DOHH2 (cell line): ENCODE results near the gene IPCEF1.

ENCODE experiments used
- H3F3A ChIP-seq: fragments of 200-600 bp; sonication (generic), shearing (Covaris generic); 2 replicates; pipeline ENCODE4 v1.6.0; 2016; ENCODE audit warnings: antibody characterized with exemption, mild to moderate bottlenecking; ENCODE audit not compliant: control insufficient read depth, insufficient read depth
- H3K27ac ChIP-seq: fragments of 200-600 bp; sonication (generic); 2 replicates; pipeline ENCODE4 v1.5.1; 2014; ENCODE audit warnings: low read depth, mild to moderate bottlenecking, low read length, moderate library complexity
- H3K27me3 ChIP-seq: fragments of 200-600 bp; sonication (generic); 2 replicates; pipeline ENCODE4 v1.6.1; 2014; ENCODE audit warnings: mild to moderate bottlenecking, low read length, mixed read lengths; ENCODE audit not compliant: control insufficient read depth
- H3K36me3 ChIP-seq: fragments of 200-600 bp; sonication (generic); 2 replicates; pipeline ENCODE4 v1.6.1; 2014; ENCODE audit warnings: mild to moderate bottlenecking, low read length, moderate library complexity, mixed read lengths; ENCODE audit not compliant: control insufficient read depth
- H3K4me1 ChIP-seq: fragments of 200-600 bp; sonication (generic); 2 replicates; pipeline ENCODE4 v1.6.1; 2014; ENCODE audit warnings: mild to moderate bottlenecking, low read length, mixed read lengths; ENCODE audit not compliant: control insufficient read depth
- H3K4me2 ChIP-seq: fragments of 200-600 bp; sonication (generic); 2 replicates; pipeline ENCODE4 v1.6.0; 2014; ENCODE audit warnings: mild to moderate bottlenecking, low read length, moderate library complexity
- H3K4me3 ChIP-seq: fragments of 200-600 bp; sonication (generic); 2 replicates; pipeline ENCODE4 v1.5.1; 2014; ENCODE audit warnings: mild to moderate bottlenecking, low read length, mixed read lengths
- H3K79me2 ChIP-seq: fragments of 200-600 bp; sonication (generic); 2 replicates; pipeline ENCODE4 v1.6.1; 2014; ENCODE audit warnings: mild to moderate bottlenecking, low read length, mixed read lengths; ENCODE audit not compliant: control insufficient read depth
- H3K9me2 ChIP-seq: fragments of 200-600 bp; sonication (generic); replicated peaks from 2 replicates; pipeline ENCODE4 v1.6.1; 2014; ENCODE audit warnings: mild to moderate bottlenecking, low read length, mixed read lengths; ENCODE audit not compliant: control insufficient read depth
- H3K9me3 ChIP-seq: fragments of 200-600 bp; sonication (generic); 2 replicates; pipeline ENCODE4 v1.6.1; 2014; ENCODE audit warnings: antibody characterized with exemption, low read length, mixed read lengths; ENCODE audit not compliant: control insufficient read depth, insufficient read depth
- H4K20me1 ChIP-seq: fragments of 200-600 bp; sonication (generic); 2 replicates; pipeline ENCODE4 v1.6.0; 2014; ENCODE audit warnings: low read depth, mild to moderate bottlenecking, antibody characterized with exemption, low read length, moderate library complexity; ENCODE audit not compliant: control insufficient read depth, insufficient read depth
- CTCF ChIP-seq: fragments of 200-600 bp; sonication (generic); IDR thresholded peaks from one replicate; pipeline ENCODE4 v1.5.1; 2014; ENCODE audit warnings: antibody characterized with exemption, mild to moderate bottlenecking, low read depth, low read length; ENCODE audit not compliant: poor library complexity, severe bottlenecking
- EZH2phosphoT487 ChIP-seq: fragments of 200-600 bp; sonication (generic); IDR thresholded peaks from 2 replicates; pipeline ENCODE4 v1.6.1; 2017; ENCODE audit warnings: borderline replicate concordance, mild to moderate bottlenecking, antibody characterized with exemption, low read length, moderate library complexity, mixed read lengths

The IPCEF1 gene

GRCh38 chr6:154238831-154239230 is 117.8 kb downstream of the IPCEF1 start:
- Histone ChIP-seq H3K36me3 (no peaks in the 10 kb centered on the region), H3F3A (no peaks in the 10 kb centered on the region), H3K9me2 (no peaks in the 10 kb centered on the region), H3K27me3 (no peaks in the 10 kb centered on the region), H4K20me1 (no peaks in the 10 kb centered on the region), H3K4me3 (no peak overlapping the region), H3K79me2 (no peaks in the 10 kb centered on the region), H3K4me1 (peaks cover under 1% of the 10 kb centered on the region; the same call in 1 of the 2 replicates), H3K4me2 (no peak overlapping the region), H3K9me3 (no peaks in the 10 kb centered on the region), H3K27ac (no peak overlapping the region)
- TF ChIP-seq CTCF (no peak), EZH2phosphoT487 (no peak)

- Histone ChIP-seq H3K27me3 (no peaks in the 10 kb centered on the region), H3K79me2 (no peaks in the 10 kb centered on the region), H3K27ac (no peak overlapping the region), H3K9me2 (no peaks in the 10 kb centered on the region), H3K4me1 (peaks cover 5% of the 10 kb centered on the region; the same call in 1 of the 2 replicates), H4K20me1 (no peaks in the 10 kb centered on the region), H3K4me3 (no peak overlapping the region), H3K9me3 (no peaks in the 10 kb centered on the region), H3K4me2 (no peak overlapping the region), H3F3A (no peaks in the 10 kb centered on the region), H3K36me3 (no peaks in the 10 kb centered on the region)
- no peak for TF ChIP-seq EZH2phosphoT487
- no peak for TF ChIP-seq CTCF
Observed at GRCh38 chr6:154236646-154237301, 119.8 kb downstream of the IPCEF1 start.

- Histone ChIP-seq H3F3A (no peaks in the 10 kb centered on the region), H3K27me3 (no peaks in the 10 kb centered on the region), H3K36me3 (no peaks in the 10 kb centered on the region), H3K9me3 (no peaks in the 10 kb centered on the region), H3K4me2 (no peak overlapping the region), H3K4me1 (peaks cover 5% of the 10 kb centered on the region; the same call in 1 of the 2 replicates), H3K79me2 (no peaks in the 10 kb centered on the region), H3K9me2 (no peaks in the 10 kb centered on the region), H4K20me1 (no peaks in the 10 kb centered on the region), H3K4me3 (no peak overlapping the region), H3K27ac (no peak overlapping the region)
- TF ChIP-seq CTCF, result no peak
- TF ChIP-seq EZH2phosphoT487, result no peak
Observed at GRCh38 chr6:154234019-154234772, 122.4 kb downstream of the IPCEF1 start.
